Neural cell (in vitro differentiated cells): ENCODE data around the gene UBE2L3. TPM values are rescaled to one million over a fixed set of nuclear protein-coding genes. Genes with fewer than 3 reads are reported as not detected.

ENCODE experiments used
- H2AFZ ChIP-seq: fragments of 200-600, 300-800 bp; sonication (generic), shearing (Covaris generic); 2 replicates; pipeline ENCODE4 v1.6.0; 2014; ENCODE audit warnings: low read depth, mild to moderate bottlenecking, antibody characterized with exemption, low read length, moderate library complexity
- H3F3A ChIP-seq: fragments of 200-600 bp; shearing (Covaris generic); 2 replicates; pipeline ENCODE4 v1.6.1; 2016; ENCODE audit warnings: mild to moderate bottlenecking, moderate library complexity, mixed read lengths, antibody characterized with exemption, low read length; ENCODE audit not compliant: insufficient read depth, poor library complexity, severe bottlenecking
- H3K27ac ChIP-seq: fragments of 200-600, 300-800 bp; sonication (generic), shearing (Covaris generic); 2 replicates; pipeline ENCODE4 v1.5.1; 2014; ENCODE audit warnings: mild to moderate bottlenecking, low read length, moderate library complexity
- H3K27me3 ChIP-seq: fragments of 300-800, 200-600 bp; sonication (generic), shearing (Covaris generic); 2 replicates; pipeline ENCODE4 v1.6.0; 2014; ENCODE audit warnings: mild to moderate bottlenecking, low read depth, low read length, moderate library complexity; ENCODE audit not compliant: insufficient read depth
- H3K36me3 ChIP-seq: fragments of 300-800, 200-600 bp; sonication (generic), shearing (Covaris generic); 2 replicates; pipeline ENCODE4 v1.5.1; 2014; ENCODE audit warnings: mild to moderate bottlenecking, antibody characterized with exemption, low read length, moderate library complexity; ENCODE audit not compliant: insufficient read depth
- H3K4me2 ChIP-seq: fragments of 300-800, 200-600 bp; sonication (generic), shearing (Covaris generic); 2 replicates; pipeline ENCODE4 v1.6.0; 2014; ENCODE audit warnings: mild to moderate bottlenecking, low read length
- H3K4me3 ChIP-seq: fragments of 300-800, 200-600 bp; sonication (generic), shearing (Covaris generic); 2 replicates; pipeline ENCODE4 v1.5.1; 2014; ENCODE audit warnings: mild to moderate bottlenecking, low read length, moderate library complexity
- H3K79me2 ChIP-seq: fragments of 200-600 bp; shearing (Covaris generic); replicated peaks from 2 replicates; pipeline ENCODE4 v1.6.0; 2014; ENCODE audit warnings: mild to moderate bottlenecking, low read length, moderate library complexity; ENCODE audit not compliant: insufficient read depth
- H3K9ac ChIP-seq: fragments of 300-800, 200-600 bp; sonication (generic), shearing (Covaris generic); 2 replicates; pipeline ENCODE4 v1.6.1; 2016; ENCODE audit warnings: mild to moderate bottlenecking, low read length, mixed read lengths
- H3K9me2 ChIP-seq: fragments of 200-600 bp; shearing (Covaris generic); 2 replicates; pipeline ENCODE4 v1.6.1; 2016; ENCODE audit warnings: mild to moderate bottlenecking, low read length, mixed read lengths; ENCODE audit not compliant: insufficient read depth
- H3K9me3 ChIP-seq: fragments of 200-600, 300-800 bp; sonication (generic), shearing (Covaris generic); 2 replicates; pipeline ENCODE4 v1.6.1; 2016; ENCODE audit warnings: mild to moderate bottlenecking, mixed run types, low read length, moderate library complexity, mixed read lengths
- H4K20me1 ChIP-seq: fragments of 200-600 bp; shearing (Covaris generic); 2 replicates; pipeline ENCODE4 v1.6.1; 2016; ENCODE audit warnings: mild to moderate bottlenecking, mixed run types; ENCODE audit not compliant: insufficient read depth
- EP300 ChIP-seq: fragments of 450-650 bp; conservative IDR thresholded peaks from 2 replicates; pipeline ENCODE4 v1.6.1; 2014; ENCODE audit warnings: antibody characterized with exemption, mild to moderate bottlenecking, moderate library complexity; ENCODE audit not compliant: poor library complexity, severe bottlenecking
- EZH2 ChIP-seq: fragments of 200-600, 300-800 bp; shearing (Covaris generic), sonication (generic); IDR thresholded peaks from 2 replicates; pipeline ENCODE4 v1.6.1; 2014; ENCODE audit warnings: antibody characterized with exemption, low read length, borderline replicate concordance, mild to moderate bottlenecking; ENCODE audit not compliant: insufficient read depth, poor library complexity, severe bottlenecking
- MXI1 ChIP-seq: fragments of 450-650 bp; conservative IDR thresholded peaks from 2 replicates; pipeline ENCODE4 v1.6.1; 2014; ENCODE audit warnings: antibody characterized with exemption, mild to moderate bottlenecking; ENCODE audit not compliant: poor library complexity, severe bottlenecking
- POLR2AphosphoS5 ChIP-seq: IDR thresholded peaks from 2 replicates; pipeline ENCODE4 v1.6.1; 2012
- RAD21 ChIP-seq: fragments of 450-650 bp; conservative IDR thresholded peaks from 2 replicates; pipeline ENCODE4 v1.6.1; 2014; ENCODE audit warnings: antibody characterized with exemption, mild to moderate bottlenecking, moderate library complexity
- SMC3 ChIP-seq: fragments of 450-650 bp; conservative IDR thresholded peaks from 2 replicates; pipeline ENCODE4 v1.6.1; 2014; ENCODE audit warnings: antibody characterized with exemption, mild to moderate bottlenecking, moderate library complexity; ENCODE audit not compliant: poor library complexity
- TAF1 ChIP-seq: IDR thresholded peaks from 2 replicates; pipeline ENCODE4 v1.6.1; 2012; ENCODE audit warnings: low read depth
- polyA plus RNA-seq: library from polyadenylated mRNA; depleted of rRNA; stranded (reverse); fragments of >200 nt; gene quantifications from 2 replicates; pipeline ENCODE4 v1.2.3, GENCODE V29; 2014
- TF ChIP-seq, protein P1 (sequence below): fragments of 450-650 bp; IDR thresholded peaks from 2 replicates; pipeline ENCODE4 v1.5.1; 2014; ENCODE audit warnings: antibody characterized with exemption, mild to moderate bottlenecking, moderate library complexity; ENCODE audit not compliant: poor library complexity, severe bottlenecking
- TF ChIP-seq, protein P2 (sequence below): IDR thresholded peaks from 2 replicates; pipeline ENCODE4 v1.6.1; 2012; ENCODE audit warnings: borderline replicate concordance

The UBE2L3 gene
- polyA plus RNA-seq, 1 donor from 2014 or later, result 49.1 TPM

DNA sequence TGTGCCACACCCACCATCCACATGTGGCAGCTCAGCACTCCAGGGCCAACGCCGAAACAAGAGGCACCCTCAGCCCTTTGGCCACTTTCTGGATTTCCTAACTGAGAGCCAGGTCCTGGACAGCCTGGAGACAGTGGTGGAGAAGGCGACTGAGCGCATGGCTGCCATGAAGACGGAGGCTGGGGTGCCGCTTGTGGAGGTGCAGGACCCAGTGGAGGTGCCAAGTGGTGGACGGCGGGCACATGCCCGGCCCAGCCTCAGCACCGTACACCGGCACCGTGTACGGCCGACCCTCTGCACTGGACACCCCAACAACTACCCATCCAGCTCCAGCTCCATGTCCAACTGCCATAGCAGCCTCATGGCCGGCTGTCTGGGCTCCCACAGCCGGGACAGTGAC is 66.6 kb downstream of the UBE2L3 start:
- no peak overlapping the region for H3K9ac ChIP-seq
- no peaks in the 10 kb centered on the region for H3K36me3 ChIP-seq
- no peak overlapping the region for H3K27ac ChIP-seq
- no peak overlapping the region for H3K4me3 ChIP-seq
- no peaks in the 10 kb centered on the region for H3K79me2 ChIP-seq
- no peaks in the 10 kb centered on the region for H3K9me3 ChIP-seq
- H3K9me2 ChIP-seq, result no peaks in the 10 kb centered on the region
- no peak overlapping the region for H2AFZ ChIP-seq
- no peaks in the 10 kb centered on the region for H4K20me1 ChIP-seq
- H3K27me3 ChIP-seq, result no peaks in the 10 kb centered on the region
- no peaks in the 10 kb centered on the region for H3F3A ChIP-seq
- TF ChIP-seq EP300 (no peak), TAF1 (no peak), EZH2 (no peak), SMC3 (no peak), MXI1 (no peak), RAD21 (no peak), POLR2AphosphoS5 (no peak)
- TF ChIP-seq, protein P1, sequence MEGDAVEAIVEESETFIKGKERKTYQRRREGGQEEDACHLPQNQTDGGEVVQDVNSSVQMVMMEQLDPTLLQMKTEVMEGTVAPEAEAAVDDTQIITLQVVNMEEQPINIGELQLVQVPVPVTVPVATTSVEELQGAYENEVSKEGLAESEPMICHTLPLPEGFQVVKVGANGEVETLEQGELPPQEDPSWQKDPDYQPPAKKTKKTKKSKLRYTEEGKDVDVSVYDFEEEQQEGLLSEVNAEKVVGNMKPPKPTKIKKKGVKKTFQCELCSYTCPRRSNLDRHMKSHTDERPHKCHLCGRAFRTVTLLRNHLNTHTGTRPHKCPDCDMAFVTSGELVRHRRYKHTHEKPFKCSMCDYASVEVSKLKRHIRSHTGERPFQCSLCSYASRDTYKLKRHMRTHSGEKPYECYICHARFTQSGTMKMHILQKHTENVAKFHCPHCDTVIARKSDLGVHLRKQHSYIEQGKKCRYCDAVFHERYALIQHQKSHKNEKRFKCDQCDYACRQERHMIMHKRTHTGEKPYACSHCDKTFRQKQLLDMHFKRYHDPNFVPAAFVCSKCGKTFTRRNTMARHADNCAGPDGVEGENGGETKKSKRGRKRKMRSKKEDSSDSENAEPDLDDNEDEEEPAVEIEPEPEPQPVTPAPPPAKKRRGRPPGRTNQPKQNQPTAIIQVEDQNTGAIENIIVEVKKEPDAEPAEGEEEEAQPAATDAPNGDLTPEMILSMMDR, result no peak
- TF ChIP-seq, protein P2, sequence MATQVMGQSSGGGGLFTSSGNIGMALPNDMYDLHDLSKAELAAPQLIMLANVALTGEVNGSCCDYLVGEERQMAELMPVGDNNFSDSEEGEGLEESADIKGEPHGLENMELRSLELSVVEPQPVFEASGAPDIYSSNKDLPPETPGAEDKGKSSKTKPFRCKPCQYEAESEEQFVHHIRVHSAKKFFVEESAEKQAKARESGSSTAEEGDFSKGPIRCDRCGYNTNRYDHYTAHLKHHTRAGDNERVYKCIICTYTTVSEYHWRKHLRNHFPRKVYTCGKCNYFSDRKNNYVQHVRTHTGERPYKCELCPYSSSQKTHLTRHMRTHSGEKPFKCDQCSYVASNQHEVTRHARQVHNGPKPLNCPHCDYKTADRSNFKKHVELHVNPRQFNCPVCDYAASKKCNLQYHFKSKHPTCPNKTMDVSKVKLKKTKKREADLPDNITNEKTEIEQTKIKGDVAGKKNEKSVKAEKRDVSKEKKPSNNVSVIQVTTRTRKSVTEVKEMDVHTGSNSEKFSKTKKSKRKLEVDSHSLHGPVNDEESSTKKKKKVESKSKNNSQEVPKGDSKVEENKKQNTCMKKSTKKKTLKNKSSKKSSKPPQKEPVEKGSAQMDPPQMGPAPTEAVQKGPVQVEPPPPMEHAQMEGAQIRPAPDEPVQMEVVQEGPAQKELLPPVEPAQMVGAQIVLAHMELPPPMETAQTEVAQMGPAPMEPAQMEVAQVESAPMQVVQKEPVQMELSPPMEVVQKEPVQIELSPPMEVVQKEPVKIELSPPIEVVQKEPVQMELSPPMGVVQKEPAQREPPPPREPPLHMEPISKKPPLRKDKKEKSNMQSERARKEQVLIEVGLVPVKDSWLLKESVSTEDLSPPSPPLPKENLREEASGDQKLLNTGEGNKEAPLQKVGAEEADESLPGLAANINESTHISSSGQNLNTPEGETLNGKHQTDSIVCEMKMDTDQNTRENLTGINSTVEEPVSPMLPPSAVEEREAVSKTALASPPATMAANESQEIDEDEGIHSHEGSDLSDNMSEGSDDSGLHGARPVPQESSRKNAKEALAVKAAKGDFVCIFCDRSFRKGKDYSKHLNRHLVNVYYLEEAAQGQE, result no peak
- no peak overlapping the region for H3K4me2 ChIP-seq

DNA sequence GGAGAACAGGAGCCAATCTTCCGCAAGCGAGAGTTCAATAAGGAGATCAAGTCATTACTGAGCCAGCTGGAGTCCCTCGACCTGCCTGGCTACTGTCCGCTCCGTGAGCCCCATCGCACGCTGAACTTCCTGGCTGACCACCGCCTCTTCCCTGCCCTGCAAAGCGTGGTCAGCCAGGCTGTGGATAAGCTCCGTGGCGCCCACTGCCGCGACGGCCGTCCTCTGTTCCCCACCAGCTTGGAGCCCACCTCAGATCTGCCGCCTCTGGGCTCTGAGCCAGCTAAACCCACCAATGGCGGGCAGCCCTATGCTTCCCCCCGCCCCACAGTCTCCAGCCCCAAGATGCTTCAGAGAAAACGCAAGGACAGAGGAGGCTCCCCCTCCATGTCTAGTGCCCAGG is 67.3 kb downstream of the UBE2L3 start:
- no peaks in the 10 kb centered on the region for H4K20me1 ChIP-seq
- TF ChIP-seq RAD21, result no peak
- TF ChIP-seq, protein P2, result no peak
- no peak for TF ChIP-seq MXI1
- no peak for TF ChIP-seq POLR2AphosphoS5
- TF ChIP-seq EP300, result no peak
- TF ChIP-seq TAF1, result no peak
- TF ChIP-seq, protein P1, result no peak
- H3K4me2 ChIP-seq, result no peak overlapping the region
- H3K9ac ChIP-seq, result no peak overlapping the region
- H3K4me3 ChIP-seq, result no peak overlapping the region
- H3K36me3 ChIP-seq, result no peaks in the 10 kb centered on the region
- H2AFZ ChIP-seq, result no peak overlapping the region
- no peak overlapping the region for H3K27ac ChIP-seq
- no peaks in the 10 kb centered on the region for H3K79me2 ChIP-seq
- no peaks in the 10 kb centered on the region for H3K27me3 ChIP-seq
- H3K9me3 ChIP-seq, result no peaks in the 10 kb centered on the region
- no peaks in the 10 kb centered on the region for H3K9me2 ChIP-seq
- no peaks in the 10 kb centered on the region for H3F3A ChIP-seq
